CD1c-positive myeloid dendritic cell (primary cell): ENCODE measurements around the gene MACROD2.

Experiments
- DNase-seq: peaks from one replicate; pipeline ENCODE4 v3.0.0-alpha.2; 2016; ENCODE audit errors: extremely low spot score

The MACROD2 gene

DNA sequence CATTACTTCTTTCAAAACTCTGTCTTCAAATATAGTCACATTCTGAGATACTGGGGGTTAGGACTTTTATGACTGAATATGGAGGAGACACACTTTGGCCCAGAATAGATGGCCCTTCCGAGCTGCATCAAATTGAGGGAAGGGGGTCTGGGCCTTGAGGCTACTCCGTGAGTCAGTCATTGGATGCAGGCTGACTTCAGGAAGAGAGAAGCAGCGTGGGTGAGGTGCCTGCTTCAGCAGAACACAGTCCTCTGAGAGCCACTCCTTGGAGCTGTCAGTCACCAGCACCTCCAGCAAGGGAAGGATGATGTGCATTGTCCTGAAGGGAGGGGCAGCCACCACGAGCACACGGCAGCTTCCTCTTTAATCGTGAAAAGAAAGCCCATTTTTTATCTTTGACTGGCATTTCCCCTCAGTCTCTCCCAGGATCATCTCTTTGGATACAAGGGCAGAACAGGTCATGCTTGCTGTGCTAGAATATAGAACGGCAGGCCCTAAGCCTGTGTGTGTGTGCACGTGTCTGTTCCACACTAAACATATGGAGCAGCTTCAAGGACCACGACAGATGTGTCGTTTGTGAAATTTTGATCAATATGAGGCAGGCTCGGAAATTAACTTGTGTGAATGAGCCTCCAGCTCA, 1856.4 kb downstream of the MACROD2 start:
- no peak for DNase-seq

DNA sequence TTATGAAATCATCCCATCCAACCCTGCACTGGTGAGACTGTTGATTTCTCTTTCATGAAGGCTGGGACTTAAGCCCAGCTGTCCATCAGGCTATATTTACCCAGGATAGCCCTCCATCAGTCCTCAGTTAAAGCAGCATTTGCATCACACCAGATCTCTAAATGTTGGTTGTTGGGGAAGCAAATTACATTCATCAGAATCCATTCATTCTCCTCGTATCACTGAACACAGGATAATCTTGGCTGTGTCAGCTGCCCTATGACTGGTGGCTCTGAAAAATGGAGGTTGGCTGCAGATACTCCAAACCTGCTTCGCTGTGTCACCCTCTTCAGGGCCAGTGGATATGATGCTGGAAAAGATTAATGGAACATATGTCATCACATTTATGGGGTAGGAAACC, 1859.6 kb downstream of the MACROD2 start:
- DNase-seq: no peak

DNA sequence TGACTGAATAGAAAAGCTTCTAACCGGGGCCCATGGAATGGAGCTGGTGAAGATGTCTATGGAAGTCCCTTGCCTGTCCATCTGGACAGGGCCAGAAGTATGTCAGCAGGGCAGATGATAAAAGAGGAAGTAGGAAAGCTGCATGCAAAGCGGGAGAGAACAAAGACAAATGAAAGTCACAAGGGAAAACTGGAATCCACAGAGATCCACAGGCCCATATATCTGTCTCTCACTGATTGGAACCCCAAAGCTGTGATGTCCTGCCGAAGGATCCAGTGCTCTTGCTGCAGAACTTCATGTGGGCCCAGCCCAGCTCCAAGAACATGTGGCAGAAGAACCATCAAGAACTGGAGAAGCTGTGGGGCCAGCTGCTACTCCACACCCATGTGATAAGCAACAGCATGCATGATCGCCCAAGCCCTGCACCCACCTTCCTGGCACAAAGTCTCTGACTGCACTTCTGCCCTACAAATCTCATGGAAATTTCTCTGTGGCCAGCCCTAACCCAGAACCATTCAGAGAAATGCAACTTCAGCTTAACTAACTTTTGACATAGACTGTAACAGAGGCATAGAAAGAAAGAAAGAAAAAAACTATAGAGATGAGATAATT, 1862.0 kb downstream of the MACROD2 start:
- DNase-seq: no peak

DNA sequence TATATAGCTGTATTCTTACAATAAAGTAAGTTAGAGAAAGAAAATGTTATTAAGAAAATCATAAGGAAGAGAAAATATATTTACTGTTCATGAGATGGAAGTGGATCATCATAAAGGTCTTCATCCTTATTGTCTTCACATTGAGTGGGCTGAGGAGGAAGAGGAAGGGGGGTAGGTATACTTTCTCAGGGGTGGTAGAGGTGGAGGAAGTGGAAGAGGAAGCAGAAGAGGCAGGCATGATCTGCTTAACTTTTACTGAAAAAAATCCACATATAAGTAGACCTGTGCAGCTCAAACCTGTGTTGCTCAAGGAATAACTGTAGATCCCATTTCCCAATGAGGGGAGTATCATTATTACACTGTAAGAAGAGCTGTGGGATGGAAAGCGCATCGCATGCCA, 1863.7 kb downstream of the MACROD2 start:
- no peak for DNase-seq

DNA sequence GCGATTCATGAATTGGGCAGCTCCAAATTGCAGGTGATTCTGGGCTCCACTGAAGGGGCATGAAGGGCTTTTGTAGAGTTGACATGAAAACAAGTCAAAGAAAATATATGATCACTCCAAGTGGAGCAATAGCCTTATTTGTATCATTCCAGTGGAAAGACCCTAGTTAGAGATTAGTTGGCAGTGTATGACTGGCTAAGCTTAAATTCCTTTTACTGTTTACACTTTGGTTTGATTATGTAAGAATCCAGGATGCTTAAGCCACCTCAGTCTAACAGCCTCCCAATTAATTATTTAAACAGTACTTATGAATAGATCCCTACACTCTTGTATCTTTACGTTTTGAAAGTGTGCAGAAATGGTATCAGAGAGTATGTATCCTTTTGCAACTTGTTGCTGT, 1865.5 kb downstream of the MACROD2 start:
- no peak for DNase-seq

DNA sequence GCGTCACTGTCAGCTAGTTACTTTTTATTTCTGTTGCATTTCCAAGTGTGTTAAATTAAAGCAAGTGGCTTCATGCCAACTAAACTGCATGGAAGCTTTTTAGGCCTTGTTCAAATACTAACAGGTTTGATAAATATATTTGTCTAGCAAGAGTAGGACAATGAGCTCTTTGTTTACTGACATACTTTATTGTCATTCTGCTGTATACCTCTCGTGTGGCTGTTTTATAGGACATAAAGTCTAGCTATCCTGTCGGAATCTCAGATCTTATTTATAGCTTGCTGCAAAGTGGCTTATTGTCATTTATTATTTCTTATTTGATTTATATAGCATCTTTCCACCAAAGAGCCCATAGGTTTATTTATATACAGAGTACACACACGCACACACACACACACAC, 1866.9 kb downstream of the MACROD2 start:
- no peak for DNase-seq

DNA sequence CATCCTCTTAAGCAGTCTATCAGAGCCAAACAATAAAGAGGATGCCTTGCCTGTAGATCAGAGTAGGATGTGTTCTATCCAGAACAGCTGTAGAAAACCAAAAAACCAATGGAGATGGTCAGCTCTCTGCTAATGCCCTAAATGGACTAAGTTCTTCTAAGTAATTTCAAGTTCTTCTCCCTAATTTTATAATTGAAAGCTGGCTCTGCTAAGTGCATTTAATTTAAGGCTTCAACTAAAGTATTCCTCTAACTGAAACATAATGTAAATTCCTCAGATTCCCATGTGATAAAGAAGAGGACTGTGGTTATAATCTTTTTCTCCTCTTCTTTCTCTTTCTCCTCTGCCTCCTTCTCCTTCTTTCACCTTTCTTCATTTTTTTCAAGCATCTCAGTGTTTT, 1868.4 kb downstream of the MACROD2 start:
- no peak for DNase-seq

DNA sequence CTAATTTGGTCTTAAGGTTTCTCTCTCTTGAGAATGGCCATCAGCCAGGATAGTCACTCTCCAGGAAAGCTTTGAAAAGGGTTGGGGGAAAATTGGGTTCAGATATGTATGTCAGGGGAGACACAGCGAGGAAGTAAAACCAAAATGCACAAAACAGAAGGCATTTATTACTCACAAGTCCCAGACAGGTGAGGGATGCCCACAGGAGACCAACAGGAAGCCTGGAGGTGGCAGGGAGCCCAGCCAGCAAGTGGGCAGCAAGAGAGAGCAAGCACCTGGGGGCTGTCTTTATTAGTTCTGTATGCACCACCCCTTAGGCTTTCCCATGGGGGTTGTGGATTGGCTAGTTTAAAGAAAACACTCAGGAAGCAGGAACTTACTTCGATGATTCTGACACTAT, 1870.2 kb downstream of the MACROD2 start:
- no peak for DNase-seq

DNA sequence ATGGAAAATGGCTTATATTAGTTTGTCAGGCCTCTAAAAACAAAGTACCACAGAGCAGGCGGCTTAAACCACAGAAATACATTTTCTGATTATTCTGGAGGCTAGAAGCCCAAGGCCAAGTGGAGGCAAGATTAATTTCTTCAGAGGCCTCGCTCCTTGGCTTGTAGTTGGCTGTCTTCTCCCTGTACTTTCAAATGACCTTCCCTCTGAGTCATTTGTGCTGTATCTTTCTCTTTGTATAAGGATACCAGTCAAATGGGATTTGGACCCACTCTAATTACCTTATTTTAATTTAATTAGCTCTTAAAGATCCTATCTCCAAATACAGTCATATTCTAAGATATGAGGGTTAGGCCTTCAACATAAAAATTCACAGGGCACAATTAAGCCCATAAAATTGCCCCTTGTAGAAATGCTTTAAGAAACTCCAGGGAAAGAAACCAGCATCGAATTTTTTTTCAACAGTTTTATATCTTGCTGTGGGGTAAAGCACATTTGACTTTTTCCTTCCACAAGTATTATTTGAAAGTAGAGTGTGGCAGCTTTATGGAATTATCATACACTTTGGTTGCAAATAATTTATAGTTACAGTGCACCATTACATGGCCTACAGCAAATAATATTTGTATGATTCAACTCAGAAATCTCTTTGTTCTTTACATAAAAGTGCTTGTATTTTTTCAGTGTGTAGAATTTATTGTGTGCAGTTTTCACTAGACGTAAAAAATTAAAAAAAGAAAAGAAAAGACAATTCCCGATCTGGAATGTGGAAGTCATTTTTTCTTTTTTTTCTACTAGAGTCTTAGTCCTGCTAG, 1871.8 kb downstream of the MACROD2 start:
- no peak for DNase-seq

DNA sequence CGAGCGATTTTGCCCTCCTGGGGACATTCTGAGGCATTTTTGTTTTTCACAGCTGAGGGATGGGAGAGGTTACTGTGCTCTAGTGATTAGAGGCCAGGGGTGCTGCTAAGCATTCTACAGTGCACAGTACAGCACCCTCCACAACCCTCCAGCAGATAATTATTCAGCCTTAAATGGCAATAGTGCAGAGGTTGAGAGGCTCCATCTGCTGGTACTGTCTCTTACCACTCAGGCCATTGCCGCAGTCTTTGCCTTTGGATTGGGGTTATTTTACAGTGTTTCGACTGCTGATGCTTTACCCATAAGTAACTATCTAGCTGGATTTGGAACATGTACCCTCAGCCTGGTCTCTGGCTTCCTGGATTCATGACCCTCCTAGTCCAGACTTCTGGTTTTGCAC, 1872.6 kb downstream of the MACROD2 start:
- DNase-seq: no peak

DNA sequence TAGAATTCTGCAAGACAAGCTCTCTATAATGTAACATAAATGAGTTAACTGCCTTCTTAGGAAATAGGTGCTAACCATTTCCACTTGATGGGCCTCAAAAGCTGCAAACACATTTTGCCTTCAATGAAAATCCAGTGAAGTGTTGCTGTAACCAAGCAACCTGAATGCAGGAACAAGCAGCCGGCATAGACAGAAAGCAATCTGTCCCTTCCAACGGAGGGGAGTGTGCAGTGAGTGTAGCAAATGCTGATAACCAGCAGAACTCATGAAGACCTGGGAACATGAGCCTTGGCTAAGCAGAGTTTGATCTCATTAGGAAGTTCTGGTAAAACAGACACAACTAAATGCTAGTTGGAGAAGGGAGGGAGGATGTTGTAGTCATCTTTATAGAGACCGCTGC, 1880.1 kb downstream of the MACROD2 start:
- DNase-seq: no peak

DNA sequence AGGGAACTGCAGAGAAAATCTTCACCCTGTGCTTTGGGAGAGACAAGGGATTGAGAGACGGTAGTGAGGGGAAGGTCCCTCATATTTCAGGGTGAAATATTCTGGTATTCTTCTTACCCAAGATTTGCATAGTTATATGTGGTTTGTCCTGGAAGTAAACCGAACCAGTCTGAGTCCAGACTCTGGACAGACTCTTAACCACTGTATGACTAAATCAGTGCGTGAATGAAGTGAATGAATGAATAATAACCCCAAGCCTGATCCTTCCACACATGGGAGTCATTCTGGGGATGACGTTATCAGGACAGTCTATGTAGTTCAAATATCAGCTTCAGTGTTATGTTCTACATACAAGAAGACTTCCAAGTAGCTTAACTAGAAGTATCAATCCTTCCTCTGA, 1887.2 kb downstream of the MACROD2 start:
- no peak for DNase-seq

DNA sequence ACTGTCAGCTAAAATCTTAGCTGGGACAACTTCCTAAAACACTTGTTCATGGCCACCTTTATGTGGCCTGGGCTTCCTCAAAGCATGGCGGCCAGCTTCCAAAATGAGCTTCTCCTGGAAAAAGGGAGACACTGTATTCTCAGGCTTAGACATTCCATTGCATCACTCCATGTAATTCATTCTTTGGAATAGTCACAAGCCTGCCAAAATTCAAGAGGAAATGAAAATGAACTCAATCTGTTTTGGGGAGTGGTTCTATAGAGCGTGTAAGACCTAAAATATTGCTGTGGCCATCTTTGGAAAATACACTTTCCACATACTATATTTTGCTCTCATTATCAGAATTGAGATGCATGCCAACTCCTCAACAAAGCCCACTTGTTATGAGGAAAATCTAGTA, 1890.9 kb downstream of the MACROD2 start:
- no peak for DNase-seq

DNA sequence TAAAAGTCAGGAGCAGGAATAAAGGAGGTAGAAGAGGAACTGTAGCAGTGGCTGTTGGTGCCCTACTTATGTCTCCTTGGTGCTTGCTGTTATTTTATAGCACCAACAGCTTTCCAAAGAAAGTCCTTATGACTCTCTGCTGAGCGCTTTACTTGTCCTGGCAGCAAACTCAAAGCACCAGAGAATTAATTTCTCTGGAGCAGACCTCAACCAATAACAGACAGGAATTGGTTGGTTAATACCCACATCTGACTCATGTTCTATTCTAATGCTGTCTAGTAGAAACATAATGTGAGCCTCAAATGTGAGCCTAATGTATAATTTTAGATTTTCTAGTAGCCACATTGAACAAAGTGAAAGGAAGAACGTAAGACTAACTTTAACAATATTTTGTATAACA, 1892.1 kb downstream of the MACROD2 start:
- DNase-seq: no peak

DNA sequence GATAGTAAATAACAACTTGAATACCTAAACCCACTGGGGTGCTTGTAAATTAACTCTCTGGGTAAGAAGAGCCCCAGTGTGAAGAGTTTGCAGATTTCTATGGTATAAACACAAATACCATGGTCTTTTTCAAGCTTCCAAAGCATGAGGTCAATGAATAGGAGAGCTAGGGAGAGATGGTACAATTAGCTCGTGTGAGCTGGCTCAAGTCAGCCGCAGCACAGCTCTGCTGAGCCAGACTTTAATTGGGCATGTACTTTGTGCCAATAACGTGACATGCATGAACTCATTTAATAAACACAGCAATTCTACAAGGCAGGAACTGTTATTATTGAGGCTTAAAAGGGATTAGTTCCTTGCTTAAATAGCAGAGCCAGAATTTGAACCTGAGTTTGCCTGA, 1893.7 kb downstream of the MACROD2 start:
- no peak for DNase-seq

DNA sequence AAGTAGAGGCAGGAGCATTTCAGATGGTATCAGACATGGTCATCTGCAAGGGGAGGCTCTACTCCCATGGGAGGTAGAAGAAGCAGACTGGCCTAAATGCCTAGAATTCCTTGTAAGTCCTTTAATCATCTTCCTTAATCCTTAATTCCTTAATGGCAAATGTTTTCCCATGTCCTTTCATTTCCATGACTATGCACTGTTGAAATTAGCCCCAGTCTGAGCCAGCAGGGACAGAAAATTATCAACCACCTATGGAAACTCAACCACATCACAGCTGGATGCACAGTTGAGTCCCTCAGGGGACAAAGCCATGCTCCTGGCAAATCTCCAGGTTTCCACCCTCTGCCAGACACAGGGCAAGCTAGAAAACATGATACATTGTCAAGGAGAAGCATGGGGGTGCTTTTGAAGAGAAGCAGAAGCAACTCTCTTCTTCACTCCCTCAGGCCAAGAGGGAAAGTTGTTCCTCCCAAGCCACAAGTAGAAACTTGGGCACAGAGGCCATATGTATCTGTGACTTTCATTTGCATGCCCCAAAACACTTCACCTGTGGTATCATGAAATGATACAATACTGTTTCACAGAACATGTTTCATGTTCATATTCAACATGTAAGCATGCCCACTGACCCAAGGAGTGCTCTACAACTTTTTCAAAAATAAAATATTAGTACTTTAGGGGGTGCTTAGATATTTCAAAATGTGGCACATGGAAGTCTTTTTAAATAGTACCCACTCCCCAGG, 1894.4 kb downstream of the MACROD2 start:
- no peak for DNase-seq

DNA sequence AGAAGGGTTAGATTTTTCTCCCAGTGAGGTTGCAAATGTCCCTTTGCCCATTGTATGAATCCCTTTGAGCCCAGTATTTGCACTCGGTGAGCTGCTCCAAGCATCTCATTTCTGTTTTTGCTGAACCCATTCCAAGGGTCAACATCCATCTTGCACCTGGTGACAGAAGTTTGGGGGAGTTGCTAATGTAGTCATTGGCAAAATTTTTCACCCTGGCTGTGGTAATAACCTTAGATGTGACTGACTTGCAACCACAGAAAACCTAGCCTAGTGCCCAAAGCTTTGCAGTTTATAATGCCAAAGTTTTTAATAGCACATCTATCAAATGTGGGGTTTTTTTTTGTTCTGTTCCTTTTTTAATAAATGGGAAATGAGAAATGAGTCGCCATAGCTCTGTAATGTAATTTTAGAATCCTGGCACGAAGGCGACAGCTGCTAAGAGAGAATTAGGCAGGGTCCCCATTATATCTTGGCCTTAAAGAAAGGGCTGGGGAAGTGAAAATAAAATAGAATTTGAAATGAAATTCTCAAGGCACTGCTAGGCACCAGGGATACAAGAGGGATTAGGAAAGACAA, 1895.2 kb downstream of the MACROD2 start:
- no peak for DNase-seq

DNA sequence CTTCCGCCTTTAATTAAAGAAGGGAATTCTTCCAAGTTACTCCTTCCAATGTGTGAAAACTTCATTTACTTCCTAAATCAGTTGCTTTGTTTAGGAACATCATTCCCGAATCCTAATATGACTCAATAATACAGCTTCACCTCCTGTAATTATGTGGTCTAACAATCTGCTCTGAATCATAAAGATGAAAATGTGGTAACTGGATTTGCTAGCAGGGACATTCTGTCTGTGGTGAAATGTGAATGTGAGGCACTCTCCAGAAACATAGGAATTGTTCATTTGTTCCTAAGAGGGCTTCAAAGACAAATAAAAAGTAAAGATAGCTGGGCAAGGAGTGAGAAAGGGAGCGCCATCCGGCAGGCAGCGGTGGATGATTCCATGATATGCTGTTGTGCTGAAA, 1899.8 kb downstream of the MACROD2 start:
- DNase-seq: no peak

DNA sequence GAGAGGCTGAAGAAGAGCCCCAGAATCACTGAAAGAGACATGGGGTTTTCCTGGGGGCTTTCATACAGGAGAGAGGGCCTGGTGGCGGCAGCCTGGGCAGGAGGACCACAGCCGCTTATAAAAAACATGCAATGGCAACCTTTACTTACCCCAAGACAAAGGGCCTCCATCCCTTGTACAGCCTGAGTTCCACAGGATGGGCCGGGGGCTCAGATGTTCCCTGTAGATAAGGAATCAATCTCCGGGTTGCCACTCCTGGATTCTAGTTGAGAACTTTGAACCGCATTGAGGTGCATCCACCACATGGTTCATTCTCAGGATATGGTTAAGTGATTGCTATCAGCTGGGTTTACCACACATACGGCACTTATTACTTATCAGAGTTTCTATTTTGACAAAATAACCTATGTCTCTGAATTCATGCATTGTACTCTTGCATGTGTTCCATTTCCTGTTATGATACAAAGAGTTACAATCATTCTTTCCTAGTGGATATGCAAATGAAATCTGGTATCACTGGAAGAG, 1900.3 kb downstream of the MACROD2 start:
- DNase-seq: no peak

DNA sequence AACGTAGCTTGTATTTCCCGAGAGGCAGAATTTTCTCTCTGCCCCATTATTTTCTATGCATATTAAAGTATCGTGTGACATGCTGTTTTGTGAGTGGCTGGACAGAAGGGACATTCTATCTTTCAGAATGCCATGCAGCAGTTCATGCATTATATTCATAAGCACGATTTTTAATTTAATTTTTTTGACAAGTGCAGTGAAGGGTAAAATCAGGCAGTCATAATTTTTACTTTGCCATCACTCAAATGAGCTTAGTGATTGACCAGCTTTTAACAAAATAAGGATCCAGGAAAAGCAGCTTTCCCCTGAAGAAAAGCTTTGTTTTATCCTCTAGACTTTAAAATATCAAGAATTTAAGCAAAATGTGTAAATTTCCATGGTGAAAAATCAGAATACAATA, 1904.7 kb downstream of the MACROD2 start:
- DNase-seq: no peak

DNA sequence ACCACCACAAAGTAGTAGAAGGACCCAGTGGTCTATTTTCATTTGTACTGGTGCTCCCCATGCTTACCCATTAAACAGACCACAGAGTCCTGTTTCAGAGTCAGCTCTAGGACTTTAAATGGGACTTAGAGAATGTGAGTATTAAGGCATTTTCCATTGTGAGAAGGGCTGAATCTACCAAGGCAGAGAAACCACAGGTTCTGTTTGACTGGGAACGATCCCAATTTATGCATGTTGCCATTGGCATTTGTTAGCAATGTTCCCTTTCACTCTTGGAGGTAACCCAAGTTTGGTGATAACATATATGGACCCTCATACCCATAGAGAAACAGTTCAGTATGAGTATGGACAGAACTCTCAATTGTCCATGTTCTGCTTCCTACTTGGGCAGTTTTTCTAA, 1905.1 kb downstream of the MACROD2 start:
- DNase-seq: no peak

DNA sequence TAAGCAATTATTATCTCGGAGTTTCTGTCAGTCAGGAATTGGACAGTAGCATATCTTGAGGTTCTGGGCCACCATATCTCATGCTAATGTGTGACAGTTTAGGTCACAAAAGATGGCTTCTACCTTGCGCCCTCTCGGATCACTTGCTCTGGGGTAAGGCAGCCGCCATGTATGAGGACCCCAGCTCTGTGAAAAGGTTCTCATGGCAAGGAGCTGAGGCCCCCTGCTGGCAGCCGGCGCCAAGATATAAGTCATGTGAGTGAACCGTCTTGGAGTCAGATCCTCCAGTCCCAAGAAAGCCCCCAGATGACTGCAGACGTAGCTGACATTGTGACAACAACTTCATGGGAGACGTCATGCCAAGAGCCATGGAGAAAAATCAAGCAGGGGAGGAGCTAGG, 1907.2 kb downstream of the MACROD2 start:
- no peak for DNase-seq
